DOHH2 (cell line): Measurements from ENCODE around the gene TPBGL.

Source experiments
- EZH2phosphoT487 ChIP-seq: fragments of 200-600 bp; sonication (generic); IDR thresholded peaks from 2 replicates; pipeline ENCODE4 v1.6.1; 2017; ENCODE audit warnings: borderline replicate concordance, mild to moderate bottlenecking, antibody characterized with exemption, low read length, moderate library complexity, mixed read lengths
- TF ChIP-seq, protein P1 (sequence below): fragments of 200-600 bp; sonication (generic); IDR thresholded peaks from one replicate; pipeline ENCODE4 v1.5.1; 2014; ENCODE audit warnings: antibody characterized with exemption, mild to moderate bottlenecking, low read depth, low read length; ENCODE audit not compliant: poor library complexity, severe bottlenecking

DNA sequence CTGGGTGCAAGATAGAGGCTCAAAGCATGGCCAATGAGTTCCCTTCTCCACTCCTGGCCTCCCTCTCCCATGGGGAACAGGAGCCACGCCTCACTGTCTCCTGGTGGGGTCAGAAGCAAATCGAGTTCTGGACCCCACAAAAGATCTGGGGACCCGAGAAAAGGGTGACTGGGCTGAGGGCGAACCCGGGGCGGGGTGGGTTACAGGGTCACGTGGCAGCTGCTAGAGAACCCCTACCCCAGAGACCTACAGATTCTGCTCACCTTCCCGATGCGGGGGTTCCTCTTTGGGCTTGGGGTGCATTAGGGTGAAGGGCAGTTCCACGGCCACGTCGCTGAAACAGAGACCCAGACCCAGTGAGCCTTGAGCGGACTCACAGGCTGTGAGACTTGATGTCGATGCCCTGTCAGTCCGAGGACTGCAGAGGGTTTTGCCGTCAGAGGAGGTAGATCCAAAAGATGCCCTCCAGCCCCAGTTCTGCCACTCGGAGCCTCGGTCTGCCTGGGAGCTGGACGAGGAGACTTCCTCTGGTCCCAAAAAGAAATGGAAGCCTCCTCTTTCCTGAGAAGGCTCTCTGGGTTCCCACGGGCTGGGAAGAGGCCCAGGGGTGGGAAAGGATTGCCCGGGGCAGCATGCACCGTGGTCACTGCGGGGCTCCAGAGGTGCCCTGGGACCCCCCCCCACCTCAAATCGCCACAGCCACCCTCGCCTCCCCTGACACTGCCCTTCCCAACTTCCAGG lies 28.2 kb downstream of the TPBGL start:
- TF ChIP-seq, protein P1, sequence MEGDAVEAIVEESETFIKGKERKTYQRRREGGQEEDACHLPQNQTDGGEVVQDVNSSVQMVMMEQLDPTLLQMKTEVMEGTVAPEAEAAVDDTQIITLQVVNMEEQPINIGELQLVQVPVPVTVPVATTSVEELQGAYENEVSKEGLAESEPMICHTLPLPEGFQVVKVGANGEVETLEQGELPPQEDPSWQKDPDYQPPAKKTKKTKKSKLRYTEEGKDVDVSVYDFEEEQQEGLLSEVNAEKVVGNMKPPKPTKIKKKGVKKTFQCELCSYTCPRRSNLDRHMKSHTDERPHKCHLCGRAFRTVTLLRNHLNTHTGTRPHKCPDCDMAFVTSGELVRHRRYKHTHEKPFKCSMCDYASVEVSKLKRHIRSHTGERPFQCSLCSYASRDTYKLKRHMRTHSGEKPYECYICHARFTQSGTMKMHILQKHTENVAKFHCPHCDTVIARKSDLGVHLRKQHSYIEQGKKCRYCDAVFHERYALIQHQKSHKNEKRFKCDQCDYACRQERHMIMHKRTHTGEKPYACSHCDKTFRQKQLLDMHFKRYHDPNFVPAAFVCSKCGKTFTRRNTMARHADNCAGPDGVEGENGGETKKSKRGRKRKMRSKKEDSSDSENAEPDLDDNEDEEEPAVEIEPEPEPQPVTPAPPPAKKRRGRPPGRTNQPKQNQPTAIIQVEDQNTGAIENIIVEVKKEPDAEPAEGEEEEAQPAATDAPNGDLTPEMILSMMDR, result no peak
- no peak for TF ChIP-seq EZH2phosphoT487
